NB4 (cell line): Measurements from ENCODE around the gene P3R3URF.

ENCODE experiments used
- CTCF ChIP-seq: IDR thresholded peaks from one replicate; pipeline ENCODE4 v1.5.1; 2012; ENCODE audit warnings: low read depth, low read length
- TF ChIP-seq, protein P1 (sequence below): IDR thresholded peaks from 2 replicates; pipeline ENCODE4 v1.6.1; 2011; ENCODE audit warnings: low read depth, low read length

DNA sequence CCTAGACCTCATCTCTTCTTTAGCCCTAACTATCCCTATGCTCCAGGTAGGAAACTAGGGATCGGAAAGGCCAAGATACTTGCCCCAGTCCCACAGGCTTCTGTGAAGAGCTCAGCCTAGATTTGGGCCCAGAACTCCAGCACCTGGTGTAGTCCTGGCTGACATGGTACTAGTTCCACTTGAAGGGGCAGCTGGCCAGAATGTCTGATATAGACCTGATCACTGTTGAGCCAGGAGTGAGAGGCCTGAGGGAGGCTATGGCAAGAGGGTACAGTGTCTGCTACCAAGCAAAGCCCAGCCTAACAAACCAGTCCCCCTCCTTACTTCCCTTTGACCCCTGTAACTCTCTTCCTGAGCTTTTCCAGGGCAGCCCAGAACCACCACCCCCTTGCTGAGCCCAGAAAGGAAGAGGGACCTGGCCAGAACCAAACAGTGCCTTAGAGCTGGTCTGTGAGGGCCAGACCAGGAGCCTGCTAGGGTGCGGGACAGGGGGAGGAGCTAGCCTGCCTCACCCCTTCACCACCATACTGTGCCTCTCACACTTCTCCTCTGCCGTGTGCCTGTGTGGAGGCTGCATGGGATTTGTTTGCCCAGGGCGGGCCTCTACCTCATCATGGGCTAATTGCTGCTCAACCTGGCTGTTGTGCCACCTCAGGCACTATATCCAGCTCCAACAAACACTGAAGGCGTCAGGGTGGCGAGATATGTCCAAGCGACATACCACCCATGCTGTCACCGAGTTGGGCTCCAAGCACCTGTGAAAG lies 11.0 kb upstream of the P3R3URF start:
- TF ChIP-seq CTCF, result no peak
- TF ChIP-seq, protein P1, sequence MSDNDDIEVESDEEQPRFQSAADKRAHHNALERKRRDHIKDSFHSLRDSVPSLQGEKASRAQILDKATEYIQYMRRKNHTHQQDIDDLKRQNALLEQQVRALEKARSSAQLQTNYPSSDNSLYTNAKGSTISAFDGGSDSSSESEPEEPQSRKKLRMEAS, result no peak
